H9 (cell line): ENCODE measurements around the gene LAMA5. TPM values are rescaled to one million over a fixed set of nuclear protein-coding genes. Genes with fewer than 3 reads are reported as not detected.
A peak's percentile ranks its signal among the peaks of the same experiment; 100 is the strongest.

ENCODE experiments used
- DNase-seq: peaks from one replicate; pipeline ENCODE4 v3.0.0-alpha.2; 2017
- H2AFZ ChIP-seq: one replicate; pipeline ENCODE4 v1.6.1; 2013; ENCODE audit warnings: mild to moderate bottlenecking, low read length, control low read depth, moderate library complexity
- H2AK5ac ChIP-seq: 2 replicates; pipeline ENCODE4 v1.6.1; 2013; ENCODE audit warnings: low read length, control low read depth, mixed read lengths; ENCODE audit not compliant: insufficient read length
- H2BK120ac ChIP-seq: one replicate; pipeline ENCODE4 v1.6.1; 2013; ENCODE audit warnings: low read depth, mild to moderate bottlenecking, low read length, control low read depth, inconsistent platforms; ENCODE audit not compliant: poor library complexity, severe bottlenecking
- H2BK12ac ChIP-seq: 2 replicates; pipeline ENCODE4 v1.6.1; 2013; ENCODE audit warnings: low read length, control low read depth, mixed read lengths, low read depth; ENCODE audit not compliant: insufficient read length
- H2BK15ac ChIP-seq: 2 replicates; pipeline ENCODE4 v1.6.1; 2013; ENCODE audit warnings: low read depth, low read length, control low read depth
- H2BK20ac ChIP-seq: one replicate; pipeline ENCODE4 v1.6.1; 2013; ENCODE audit warnings: low read depth, mild to moderate bottlenecking, low read length, control low read depth, inconsistent platforms; ENCODE audit not compliant: poor library complexity, severe bottlenecking
- H2BK5ac ChIP-seq: 2 replicates; pipeline ENCODE4 v1.6.1; 2013; ENCODE audit warnings: low read length, control low read depth, mixed read lengths; ENCODE audit not compliant: insufficient read length
- H3K14ac ChIP-seq: 2 replicates; pipeline ENCODE4 v1.6.1; 2013; ENCODE audit warnings: low read length, control low read depth; ENCODE audit not compliant: insufficient read depth
- H3K18ac ChIP-seq: 2 replicates; pipeline ENCODE4 v1.6.1; 2013; ENCODE audit warnings: low read depth, mild to moderate bottlenecking, mixed read lengths, low read length, control low read depth; ENCODE audit not compliant: insufficient read length
- H3K23ac ChIP-seq: 2 replicates; pipeline ENCODE4 v1.6.1; 2013; ENCODE audit warnings: low read length, control low read depth, mixed read lengths, low read depth; ENCODE audit not compliant: insufficient read length
- H3K23me2 ChIP-seq: 2 replicates; pipeline ENCODE4 v1.6.1; 2013; ENCODE audit warnings: low read depth, mild to moderate bottlenecking, mixed read lengths, low read length, control low read depth; ENCODE audit not compliant: insufficient read length, poor library complexity, severe bottlenecking
- H3K27ac ChIP-seq: 2 replicates; pipeline ENCODE4 v1.5.1; 2013; ENCODE audit warnings: low read length, control low read depth, mixed read lengths, low read depth; ENCODE audit not compliant: insufficient read length
- H3K27me3 ChIP-seq: 2 replicates; pipeline ENCODE4 v1.6.1; 2013; ENCODE audit warnings: low read length, control low read depth, inconsistent platforms; ENCODE audit not compliant: insufficient read depth
- H3K4ac ChIP-seq: 2 replicates; pipeline ENCODE4 v1.6.1; 2013; ENCODE audit warnings: low read depth, mild to moderate bottlenecking, control low read depth, inconsistent platforms, low read length, moderate library complexity
- H3K4me1 ChIP-seq: 2 replicates; pipeline ENCODE4 v1.6.1; 2013; ENCODE audit warnings: low read length, control low read depth, inconsistent platforms; ENCODE audit not compliant: insufficient read depth
- H3K4me2 ChIP-seq: 2 replicates; pipeline ENCODE4 v1.6.1; 2013; ENCODE audit warnings: low read length, control low read depth, mixed read lengths; ENCODE audit not compliant: insufficient read length, insufficient read depth
- H3K56ac ChIP-seq: 2 replicates; pipeline ENCODE4 v1.6.1; 2013; ENCODE audit warnings: low read depth, mild to moderate bottlenecking, mixed read lengths, low read length, control low read depth; ENCODE audit not compliant: insufficient read length
- H3K79me1 ChIP-seq: 2 replicates; pipeline ENCODE4 v1.6.1; 2013; ENCODE audit warnings: low read depth, mild to moderate bottlenecking, moderate library complexity, low read length, control low read depth, inconsistent platforms; ENCODE audit not compliant: insufficient read depth, poor library complexity, severe bottlenecking
- H3K79me2 ChIP-seq: 2 replicates; pipeline ENCODE4 v1.6.1; 2013; ENCODE audit warnings: low read length, control low read depth, inconsistent platforms; ENCODE audit not compliant: insufficient read depth
- H3K9ac ChIP-seq: 2 replicates; pipeline ENCODE4 v1.6.1; 2013; ENCODE audit warnings: low read length, control low read depth, mixed read lengths; ENCODE audit not compliant: insufficient read length; ENCODE audit errors: extremely low read depth
- H3K9me3 ChIP-seq: one replicate; pipeline ENCODE4 v1.6.1; 2013; ENCODE audit warnings: low read depth, low read length, inconsistent platforms; ENCODE audit not compliant: control insufficient read depth
- H3T11ph ChIP-seq: one replicate; pipeline ENCODE4 v1.6.1; 2013; ENCODE audit warnings: mild to moderate bottlenecking, low read length, control low read depth, inconsistent platforms
- H4K20me1 ChIP-seq: one replicate; pipeline ENCODE4 v1.6.1; 2013; ENCODE audit not compliant: control insufficient read depth, insufficient read length, insufficient read depth
- H4K5ac ChIP-seq: 2 replicates; pipeline ENCODE4 v1.6.1; 2013; ENCODE audit warnings: low read depth, mild to moderate bottlenecking, mixed read lengths, low read length, control low read depth; ENCODE audit not compliant: insufficient read length
- H4K8ac ChIP-seq: replicated peaks from 2 replicates; pipeline ENCODE4 v1.6.1; 2013; ENCODE audit warnings: low read length, control low read depth, mixed read lengths, low read depth; ENCODE audit not compliant: insufficient read length
- H4K91ac ChIP-seq: 2 replicates; pipeline ENCODE4 v1.6.1; 2013; ENCODE audit warnings: low read depth, mild to moderate bottlenecking, moderate library complexity, mixed read lengths, low read length, control low read depth; ENCODE audit not compliant: insufficient read length
- H3K27ac Mint-ChIP-seq, 3 experiments: 2 replicates in 2 of 3; 3 replicates in 1 of 3; pipeline ENCODE4 v1.8.0; 2020 to 2021; ENCODE audit warnings: mixed read lengths in 3 of 3, mild to moderate bottlenecking in 1 of 3, moderate library complexity in 1 of 3
- H3K27me3 Mint-ChIP-seq: 2 replicates; pipeline ENCODE4 v1.8.0; 2021; ENCODE audit warnings: low read depth, mild to moderate bottlenecking, moderate library complexity, mixed read lengths
- H3K36me3 Mint-ChIP-seq, 3 experiments: 2 replicates in 2 of 3; 3 replicates in 1 of 3; pipeline ENCODE4 v1.8.0; 2020 to 2021; ENCODE audit warnings: low read depth in 3 of 3, mixed read lengths in 3 of 3; ENCODE audit not compliant: insufficient read depth in 1 of 3
- H3K4me1 Mint-ChIP-seq, 2 experiments: 2 replicates each; pipeline ENCODE4 v1.8.0; 2020; ENCODE audit warnings: mixed read lengths in 2 of 2
- H3K4me3 Mint-ChIP-seq, 2 experiments: 2 replicates in 1 of 2; 3 replicates in 1 of 2; pipeline ENCODE4 v1.8.0; 2020 to 2021; ENCODE audit warnings: mild to moderate bottlenecking in 2 of 2, mixed read lengths in 2 of 2, moderate library complexity in 1 of 2
- H3K9me3 Mint-ChIP-seq, 2 experiments: 2 replicates in 1 of 2; 3 replicates in 1 of 2; pipeline ENCODE4 v1.8.0; 2020; ENCODE audit warnings: mild to moderate bottlenecking in 2 of 2, mixed read lengths in 2 of 2, moderate library complexity in 1 of 2
- CTCF ChIP-seq: fragments of 200-600 bp; sonication (generic); conservative IDR thresholded peaks from 3 replicates; pipeline ENCODE4 v1.8.0; 2021; ENCODE audit warnings: antibody characterized with exemption, mild to moderate bottlenecking
- WGBS: extraction: QIAGEN DNeasy Blood & Tissue Kit; methylation state at CpG from one replicate; pipeline ENCODE4 v1.1.7; 2013; ENCODE audit warnings: missing lambda C conversion rate, low lambda C conversion rate, mixed read lengths; ENCODE audit not compliant: insufficient read length; ENCODE audit errors: extremely low coverage; 5-methylcytosine and 5-hydroxymethylcytosine counted together
- total RNA-seq: library from RNA; stranded (reverse); gene quantifications from 2 replicates; pipeline ENCODE4 v1.2.1, GENCODE V29; 2021

LAMA5 gene
- total RNA-seq, 1 experiment from 2014 or later = 200 TPM

GRCh38 chr20:62336775-62337557 is 30.1 kb downstream of the LAMA5 start:
- peaks cover 3% of the 10 kb centered on the region for H4K20me1 ChIP-seq
- Mint-ChIP-seq H3K36me3 (peaks cover 21 to 63% (median 58%) of the 10 kb centered on the region in 3 experiments; a peak in 6 of 7 replicates), H3K27me3 (no peaks in the 10 kb centered on the region), H3K4me1 (no peaks in the 10 kb centered on the region), H3K4me3 (peak overlapping the region in 1 of 2 experiments; percentile 2; a peak in 1 of 5 replicates), H3K27ac (peak overlapping the region; percentile 71 to 90 (median 73); a peak in 5 of 7 replicates), H3K9me3 (no peaks in the 10 kb centered on the region)
- no peak overlapping the region for H3K27ac ChIP-seq
- H3K23ac ChIP-seq = no peak overlapping the region
- no peak overlapping the region for H2BK20ac ChIP-seq
- no peak overlapping the region for H2AK5ac ChIP-seq
- DNase-seq = no peak
- no peak overlapping the region for H3K56ac ChIP-seq
- H3K9me3 ChIP-seq = no peaks in the 10 kb centered on the region
- H4K5ac ChIP-seq = peak overlapping the region; percentile 0
- H3K4ac ChIP-seq = no peak overlapping the region
- no peak overlapping the region for H2BK120ac ChIP-seq
- H3K27me3 ChIP-seq = no peaks in the 10 kb centered on the region
- H3K23me2 ChIP-seq = no peaks in the 10 kb centered on the region
- no peak overlapping the region for H3K14ac ChIP-seq
- no peaks in the 10 kb centered on the region for H3K79me1 ChIP-seq
- no peak overlapping the region for H2AFZ ChIP-seq
- no peak overlapping the region for H2BK15ac ChIP-seq
- H4K8ac ChIP-seq = peak overlapping the region; percentile 3
- H3K18ac ChIP-seq = no peak overlapping the region
- no peak overlapping the region for H3K9ac ChIP-seq
- H3K4me1 ChIP-seq = no peaks in the 10 kb centered on the region
- no peak overlapping the region for H2BK5ac ChIP-seq
- WGBS = no CpG with 5 or more reads among the region's 53 CpGs
- H3K79me2 ChIP-seq = no peaks in the 10 kb centered on the region
- no peak overlapping the region for H2BK12ac ChIP-seq
- H3K4me2 ChIP-seq = no peak overlapping the region
- H4K91ac ChIP-seq = no peak overlapping the region
- TF ChIP-seq CTCF = no peak
- H3T11ph ChIP-seq = no peak overlapping the region
